Globus pallidus (tissue), 1 donor: Measurements from ENCODE around the gene NLGN3.

Experiments
- DNase-seq: peaks from one replicate; pipeline ENCODE4 v3.0.0-alpha.2; 2015; ENCODE audit warnings: low spot score

NLGN3 gene

GRCh38 chrX:71214152-71214551 is 69.5 kb downstream of the NLGN3 start:
- DNase-seq: no peak

GRCh38 chrX:71214604-71215337 is 70.1 kb downstream of the NLGN3 start:
- no peak for DNase-seq

DNA sequence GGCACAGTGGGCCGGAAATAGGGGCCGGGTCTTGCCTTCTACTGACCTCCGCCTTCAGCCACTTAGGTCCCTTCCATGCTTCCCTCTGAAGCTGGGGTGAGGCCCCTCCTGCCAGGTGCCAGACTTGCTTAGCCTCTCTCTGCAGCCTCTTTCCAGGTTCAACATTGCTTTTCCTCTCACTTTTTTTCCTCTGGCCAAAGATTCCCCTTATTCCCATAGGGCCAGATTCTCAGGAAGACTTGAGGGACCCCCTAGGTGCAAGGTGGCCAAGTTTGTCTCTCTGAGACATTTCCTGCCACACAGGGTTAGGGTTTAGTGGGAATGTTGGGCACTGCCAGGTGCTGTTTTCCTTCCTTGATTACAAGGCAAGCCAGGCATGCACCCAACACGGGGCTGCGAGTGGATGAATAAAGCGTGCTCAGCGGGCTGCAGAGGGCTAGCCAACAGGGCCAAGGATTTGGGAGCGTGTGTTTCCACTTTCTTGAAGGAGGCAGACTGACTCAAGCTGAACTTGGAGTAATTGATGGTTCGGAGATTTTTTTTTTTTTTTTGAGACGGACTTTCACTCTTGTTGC is 70.8 kb downstream of the NLGN3 start:
- no peak for DNase-seq

DNA sequence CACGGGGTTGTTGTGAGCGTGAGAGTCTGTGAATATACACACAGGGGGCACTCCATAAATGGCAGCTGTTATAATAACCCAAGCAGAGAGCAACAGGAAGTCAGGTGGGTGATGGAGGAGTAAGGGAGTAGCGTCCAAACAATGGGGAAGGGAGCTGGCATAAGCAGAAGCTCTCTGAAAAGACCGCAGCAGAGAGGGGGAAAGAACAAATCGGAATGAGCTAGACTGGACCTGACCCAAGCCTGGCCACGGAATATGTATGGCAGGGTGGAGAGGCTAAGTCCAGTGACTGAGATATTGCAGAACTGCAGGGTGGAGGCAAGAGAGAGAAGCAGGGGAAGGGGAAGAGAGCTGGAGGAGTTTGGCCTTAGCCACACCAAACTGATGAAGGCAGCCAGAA is 71.8 kb downstream of the NLGN3 start:
- no peak for DNase-seq

GRCh38 chrX:71217298-71217697 is 72.7 kb downstream of the NLGN3 start:
- no peak for DNase-seq
